ENCODE data around the gene GOLPH3.
"Not testable (repeated sequence)": the region's sequence is repeated elsewhere in the genome, so short reads cannot be mapped to it uniquely, and the experiment has no call there.

The GOLPH3 gene

DNA sequence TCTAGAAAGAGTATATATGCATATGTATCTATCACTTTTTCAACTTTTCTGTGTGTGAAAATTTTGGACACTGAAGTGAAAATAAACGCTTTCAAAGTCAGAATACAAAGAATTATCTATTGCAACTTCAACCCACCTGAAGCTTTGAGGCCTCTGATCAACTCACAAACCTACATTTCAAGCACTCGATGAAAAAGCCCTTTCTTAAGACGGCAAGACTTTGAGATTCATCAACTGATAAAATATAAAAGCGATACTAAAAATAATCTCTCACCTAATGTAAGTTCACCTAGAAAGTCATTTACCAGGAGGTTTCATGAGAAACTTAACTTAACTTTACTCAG lies 1.2 kb downstream of the GOLPH3 start:
- H3K4me3 ChIP-seq (ENCODE audit: low read depth, low read length) = peak overlapping the region; percentile 75
- no peak for DNase-seq (ENCODE audit: low read depth)

GRCh38 chr5:32172186-32172911 lies 1.8 kb downstream of the GOLPH3 start:
- not testable (repeated sequence) for DNase-seq (ENCODE audit: low read depth)
- H3K4me3 ChIP-seq (ENCODE audit: low read depth, low read length) = peak overlapping the region; percentile 75

- peak overlapping the region; percentile 2 for H3K4me3 ChIP-seq (ENCODE audit: low read depth, low read length)
- peak; percentile 56 for DNase-seq (ENCODE audit: low read depth)
These were observed 3.6 kb downstream of the GOLPH3 start for GRCh38 chr5:32170303-32171151.

GRCh38 chr5:32168460-32169033 lies 5.6 kb downstream of the GOLPH3 start:
- no peak overlapping the region for H3K4me3 ChIP-seq (ENCODE audit: low read depth, low read length)
- no peak for DNase-seq (ENCODE audit: low read depth)

GRCh38 chr5:32165597-32165996 lies 8.5 kb downstream of the GOLPH3 start:
- no peak for DNase-seq (ENCODE audit: low read depth)

DNA sequence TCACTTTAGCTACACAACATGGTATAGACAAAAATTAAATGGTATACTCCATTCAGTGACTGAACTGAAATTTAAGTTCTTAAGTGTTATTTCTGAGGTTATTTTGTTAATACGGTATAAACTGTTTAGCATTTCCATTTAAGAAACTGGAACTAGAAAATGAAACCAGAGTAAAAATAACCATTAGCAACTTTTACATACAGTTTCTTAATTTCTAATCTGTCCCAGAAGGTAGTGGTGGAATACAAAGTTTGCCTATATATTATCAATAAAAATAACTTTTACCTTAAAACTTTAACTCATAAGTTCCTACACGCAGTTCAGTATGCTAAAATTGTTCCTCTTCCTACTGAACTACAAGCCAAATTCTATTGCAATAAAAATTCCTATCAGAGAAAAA lies 10.3 kb downstream of the GOLPH3 start:
- H3K4me3 ChIP-seq (ENCODE audit: low read depth, low read length) = no peak overlapping the region
- DNase-seq (ENCODE audit: low read depth) = no peak

More at GRCh38 chr5:32165597-32165996, 8.5 kb downstream of the GOLPH3 start:
- no peak overlapping the region for H3K4me3 ChIP-seq (ENCODE audit: low read depth, low read length)

GRCh38 chr5:32163053-32163452 lies 11.1 kb downstream of the GOLPH3 start:
- no peak for DNase-seq (ENCODE audit: low read depth)
- no peak overlapping the region for H3K4me3 ChIP-seq (ENCODE audit: low read depth, low read length)

GRCh38 chr5:32160228-32160627 lies 13.9 kb downstream of the GOLPH3 start:
- no peak for DNase-seq (ENCODE audit: low read depth)
- H3K4me3 ChIP-seq (ENCODE audit: low read depth, low read length) = no peak overlapping the region

DNA sequence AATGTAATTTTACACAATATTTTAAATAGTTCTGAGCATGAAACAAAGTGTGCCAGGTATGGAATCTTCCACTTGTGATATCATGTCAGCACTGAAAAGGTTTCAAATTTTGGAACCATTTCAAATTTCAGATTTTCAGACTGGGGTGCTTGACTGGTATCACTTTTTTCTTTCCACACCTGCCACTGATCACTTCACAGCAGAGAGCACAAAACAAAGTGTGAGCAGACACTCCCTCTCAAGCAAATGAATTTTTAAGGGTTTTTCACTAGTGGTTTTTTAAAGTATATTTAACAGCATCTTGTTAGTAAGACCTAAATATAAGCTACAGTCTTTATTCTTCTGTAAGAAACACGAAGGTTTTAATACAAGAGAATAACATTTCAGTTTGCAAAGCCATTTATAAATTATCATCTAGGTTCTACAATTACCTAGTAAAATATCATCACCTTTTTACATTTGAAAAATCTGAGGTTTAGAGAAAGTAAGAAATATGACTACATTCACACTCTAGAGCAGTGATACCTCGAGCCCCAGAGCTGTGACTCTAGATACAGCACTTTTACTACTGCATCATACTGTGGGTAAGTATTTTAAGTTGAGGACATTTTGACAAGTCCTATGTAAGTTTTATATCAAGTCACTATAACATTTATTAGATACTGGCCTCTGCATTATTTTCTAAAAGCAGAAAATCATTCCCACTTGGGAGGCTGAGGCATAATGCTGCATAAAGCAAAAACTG lies 14.6 kb downstream of the GOLPH3 start:
- no peak overlapping the region for H3K4me3 ChIP-seq (ENCODE audit: low read depth, low read length)
- no peak for DNase-seq (ENCODE audit: low read depth)

DNA sequence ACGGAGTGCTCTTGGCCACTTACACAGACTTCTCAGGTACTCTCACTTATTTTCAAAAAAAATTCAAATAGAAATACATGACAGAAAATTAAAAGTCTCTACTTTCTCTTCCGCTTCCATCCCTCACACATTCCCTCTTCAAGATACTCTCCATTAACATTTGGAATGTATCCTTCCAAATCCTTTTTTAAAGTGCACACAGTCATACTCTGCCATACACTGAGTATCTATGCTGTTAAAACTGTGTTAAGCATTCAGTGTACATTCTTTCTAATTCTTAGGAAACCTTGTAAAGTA lies 15.5 kb downstream of the GOLPH3 start:
- H3K4me3 ChIP-seq (ENCODE audit: low read depth, low read length) = no peak overlapping the region
- DNase-seq (ENCODE audit: low read depth) = no peak

DNA sequence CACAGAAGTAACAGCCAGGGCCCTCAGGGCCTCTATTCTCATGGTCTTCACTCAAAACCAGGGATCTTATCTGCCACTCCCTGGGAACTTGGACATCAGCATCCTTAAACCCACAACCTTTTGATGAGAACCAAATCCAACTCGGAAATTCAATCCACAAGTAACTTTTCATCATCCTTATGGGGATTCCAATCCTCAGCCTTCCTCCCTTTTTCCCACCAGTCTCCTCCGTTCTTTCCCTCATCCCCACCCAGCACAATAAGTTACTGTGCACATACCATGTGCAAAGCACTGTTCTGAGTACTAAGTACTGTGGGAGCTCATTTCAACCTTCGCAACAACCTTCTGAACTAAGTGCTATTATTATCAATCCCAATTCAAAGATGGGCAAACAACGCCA lies 17.0 kb downstream of the GOLPH3 start:
- H3K4me3 ChIP-seq (ENCODE audit: low read depth, low read length) = no peak overlapping the region
- no peak for DNase-seq (ENCODE audit: low read depth)

- no peak overlapping the region for H3K4me3 ChIP-seq (ENCODE audit: low read depth, low read length)
- no peak for DNase-seq (ENCODE audit: low read depth)
These were observed 17.5 kb downstream of the GOLPH3 start for GRCh38 chr5:32156635-32157034.

DNA sequence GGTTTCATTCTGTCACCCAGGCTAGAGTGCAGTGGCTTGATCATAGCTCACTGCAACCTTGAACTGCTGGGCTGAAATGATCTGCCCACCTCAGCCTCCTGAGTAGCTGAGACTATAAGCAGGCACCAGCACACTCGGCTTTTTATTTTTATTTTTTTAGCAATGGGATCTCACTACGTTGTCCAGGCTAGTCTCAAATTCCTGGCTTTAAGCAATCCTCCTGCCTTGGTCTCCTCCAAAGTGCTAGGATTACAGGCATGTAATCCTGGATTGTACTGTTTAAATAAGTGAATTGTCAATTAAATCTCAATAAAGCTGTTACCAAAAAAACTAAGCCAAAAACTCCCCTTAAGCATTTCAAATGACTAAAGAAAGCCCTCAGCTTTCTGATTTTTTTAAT lies 18.9 kb downstream of the GOLPH3 start:
- no peak for DNase-seq (ENCODE audit: low read depth)
- no peak overlapping the region for H3K4me3 ChIP-seq (ENCODE audit: low read depth, low read length)

- DNase-seq (ENCODE audit: low read depth) = no peak
- H3K4me3 ChIP-seq (ENCODE audit: low read depth, low read length) = no peak overlapping the region
These were observed 20.4 kb downstream of the GOLPH3 start for GRCh38 chr5:32153723-32154122.

GRCh38 chr5:32151198-32151597 lies 22.9 kb downstream of the GOLPH3 start:
- DNase-seq (ENCODE audit: low read depth) = no peak
- H3K4me3 ChIP-seq (ENCODE audit: low read depth, low read length) = no peak overlapping the region

- H3K4me3 ChIP-seq (ENCODE audit: low read depth, low read length) = no peak overlapping the region
- no peak for DNase-seq (ENCODE audit: low read depth)
These were observed 23.8 kb downstream of the GOLPH3 start for GRCh38 chr5:32150366-32150765.

DNA sequence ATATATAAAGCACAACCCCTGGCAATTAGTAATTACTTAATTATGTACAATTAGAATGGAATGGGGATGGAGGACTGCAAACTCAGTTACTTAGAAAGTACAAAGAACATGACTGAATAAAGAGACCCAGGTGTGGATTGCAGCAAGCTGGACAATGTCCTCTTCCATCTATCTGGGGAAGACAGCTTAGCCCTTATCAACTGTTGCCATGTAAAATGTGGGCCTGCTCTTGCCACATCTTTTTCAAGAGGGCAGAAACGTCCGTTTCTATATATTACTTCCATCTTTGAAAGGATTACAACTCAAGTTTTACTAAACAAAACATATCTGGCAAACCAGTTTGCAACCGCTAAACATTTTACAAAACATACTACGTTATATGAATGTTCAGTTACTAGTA lies 26.2 kb downstream of the GOLPH3 start:
- no peak overlapping the region for H3K4me3 ChIP-seq (ENCODE audit: low read depth, low read length)
- DNase-seq (ENCODE audit: low read depth) = no peak

DNA sequence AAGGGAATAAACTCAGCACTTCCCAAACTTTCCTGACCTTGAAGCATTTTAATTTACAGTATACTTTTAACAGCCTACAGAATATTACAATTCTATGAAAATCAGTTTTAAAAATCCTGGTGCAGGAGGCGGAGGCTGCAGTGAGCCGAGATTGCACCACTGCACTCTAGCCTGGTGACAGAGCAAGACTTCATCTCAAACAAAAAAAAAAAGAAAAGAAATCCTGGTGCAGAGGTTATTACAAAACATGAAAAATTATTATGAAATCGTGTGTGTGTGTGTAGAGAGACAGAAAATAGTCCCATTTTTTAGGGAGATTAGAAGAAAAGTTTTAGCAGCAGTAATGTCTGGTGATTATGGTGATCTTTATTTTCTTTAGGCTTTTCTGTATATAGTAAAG lies 26.9 kb downstream of the GOLPH3 start:
- no peak overlapping the region for H3K4me3 ChIP-seq (ENCODE audit: low read depth, low read length)
- no peak for DNase-seq (ENCODE audit: low read depth)

- H3K4me3 ChIP-seq (ENCODE audit: low read depth, low read length) = no peak overlapping the region
- no peak for DNase-seq (ENCODE audit: low read depth)
These were observed 28.7 kb downstream of the GOLPH3 start for GRCh38 chr5:32145378-32145777.
